ENCODE data around the gene SCRN3.

DNA sequence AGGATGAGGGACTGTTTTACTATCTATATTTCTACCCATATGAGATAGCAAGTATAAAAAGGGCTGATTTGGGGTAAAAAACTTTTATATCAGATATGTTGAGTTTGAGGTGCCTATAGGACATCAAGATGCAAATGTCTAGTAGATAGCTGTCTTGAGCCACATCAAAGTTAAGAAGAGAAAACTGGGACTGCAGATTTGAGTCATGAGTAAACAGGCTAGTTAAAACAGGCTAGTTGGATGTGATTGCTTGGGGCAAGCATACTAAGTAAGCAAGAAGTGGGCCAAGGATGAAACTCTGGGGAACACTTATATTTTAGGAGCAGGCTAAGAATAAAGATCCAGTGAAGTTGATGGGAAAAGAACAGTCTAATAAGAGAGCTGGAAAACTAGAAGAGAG is 2.8 kb upstream of the SCRN3 start:
- TF ChIP-seq, protein P1, sequence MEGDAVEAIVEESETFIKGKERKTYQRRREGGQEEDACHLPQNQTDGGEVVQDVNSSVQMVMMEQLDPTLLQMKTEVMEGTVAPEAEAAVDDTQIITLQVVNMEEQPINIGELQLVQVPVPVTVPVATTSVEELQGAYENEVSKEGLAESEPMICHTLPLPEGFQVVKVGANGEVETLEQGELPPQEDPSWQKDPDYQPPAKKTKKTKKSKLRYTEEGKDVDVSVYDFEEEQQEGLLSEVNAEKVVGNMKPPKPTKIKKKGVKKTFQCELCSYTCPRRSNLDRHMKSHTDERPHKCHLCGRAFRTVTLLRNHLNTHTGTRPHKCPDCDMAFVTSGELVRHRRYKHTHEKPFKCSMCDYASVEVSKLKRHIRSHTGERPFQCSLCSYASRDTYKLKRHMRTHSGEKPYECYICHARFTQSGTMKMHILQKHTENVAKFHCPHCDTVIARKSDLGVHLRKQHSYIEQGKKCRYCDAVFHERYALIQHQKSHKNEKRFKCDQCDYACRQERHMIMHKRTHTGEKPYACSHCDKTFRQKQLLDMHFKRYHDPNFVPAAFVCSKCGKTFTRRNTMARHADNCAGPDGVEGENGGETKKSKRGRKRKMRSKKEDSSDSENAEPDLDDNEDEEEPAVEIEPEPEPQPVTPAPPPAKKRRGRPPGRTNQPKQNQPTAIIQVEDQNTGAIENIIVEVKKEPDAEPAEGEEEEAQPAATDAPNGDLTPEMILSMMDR (IDR thresholded peaks at IDR 0.05), result no peak
- no peak for TF ChIP-seq EZH2 (IDR thresholded peaks at IDR 0.05)

All from neural progenitor cell (in vitro differentiated cells).